CD4-positive, alpha-beta T cell treated with Interleukin-4 for 4 hours (primary cell): Measurements from ENCODE around the gene GFRA3.
"Not testable (repeated sequence)": the region's sequence is repeated elsewhere in the genome, so short reads cannot be mapped to it uniquely, and the experiment has no call there.

ENCODE experiments used
- DNase-seq: peaks from one replicate; pipeline ENCODE4 v3.0.0-alpha.2; 2020

GFRA3 gene, protein sequence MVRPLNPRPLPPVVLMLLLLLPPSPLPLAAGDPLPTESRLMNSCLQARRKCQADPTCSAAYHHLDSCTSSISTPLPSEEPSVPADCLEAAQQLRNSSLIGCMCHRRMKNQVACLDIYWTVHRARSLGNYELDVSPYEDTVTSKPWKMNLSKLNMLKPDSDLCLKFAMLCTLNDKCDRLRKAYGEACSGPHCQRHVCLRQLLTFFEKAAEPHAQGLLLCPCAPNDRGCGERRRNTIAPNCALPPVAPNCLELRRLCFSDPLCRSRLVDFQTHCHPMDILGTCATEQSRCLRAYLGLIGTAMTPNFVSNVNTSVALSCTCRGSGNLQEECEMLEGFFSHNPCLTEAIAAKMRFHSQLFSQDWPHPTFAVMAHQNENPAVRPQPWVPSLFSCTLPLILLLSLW

GRCh38 chr5:138274189-138274853 is at the start of gene GFRA3:
Gene GFRA3, minus strand, starts transcription at chr5:138274621. Its CDS starts 197 bp downstream, at chr5:138274424.
- DNase-seq, result no peak

DNA sequence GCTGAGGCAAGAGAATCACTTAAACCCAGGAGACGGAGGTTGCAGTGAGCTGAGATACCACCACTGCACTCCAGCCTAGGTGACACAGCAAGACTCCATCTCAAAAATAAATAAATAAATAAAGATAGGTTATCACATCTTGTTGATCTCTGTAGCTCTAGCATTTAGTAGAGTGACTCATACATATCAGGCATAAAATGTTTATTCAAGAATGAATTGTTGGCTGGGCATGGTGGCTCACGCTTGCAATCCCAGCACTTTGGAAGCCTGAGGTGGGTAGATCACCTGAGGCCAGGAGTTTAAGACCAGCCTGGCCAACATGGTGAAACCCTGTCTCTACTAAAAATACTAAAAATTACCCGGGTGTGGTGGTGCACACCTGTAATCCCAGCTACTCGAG is 43.8 kb upstream of the GFRA3 start:
- DNase-seq, result not testable (repeated sequence)

GRCh38 chr5:138316355-138316754 is 41.9 kb upstream of the GFRA3 start:
- DNase-seq, result no peak

GRCh38 chr5:138315751-138316278 is 41.4 kb upstream of the GFRA3 start:
- no peak for DNase-seq

GRCh38 chr5:138305797-138306196 is 31.4 kb upstream of the GFRA3 start:
- DNase-seq, result no peak

DNA sequence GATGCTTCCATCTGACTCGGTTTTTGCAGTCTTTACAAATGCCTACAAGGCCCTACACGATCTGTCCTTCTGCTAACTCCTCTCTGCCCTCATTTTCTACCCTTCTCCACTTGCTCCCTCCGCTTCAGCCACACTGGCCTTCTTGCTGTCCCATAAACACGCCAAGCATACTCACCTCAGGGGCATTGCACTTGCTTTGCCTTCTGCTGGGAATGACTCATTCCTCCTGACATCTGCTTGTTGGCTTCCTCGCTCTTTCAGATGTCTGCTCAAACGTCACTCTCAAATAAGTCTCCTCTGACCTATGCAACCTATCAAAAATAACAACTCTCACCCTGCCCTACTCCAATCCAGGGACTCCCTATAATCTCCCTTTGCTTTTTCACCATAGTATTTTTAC is 29.0 kb upstream of the GFRA3 start:
- no peak for DNase-seq

DNA sequence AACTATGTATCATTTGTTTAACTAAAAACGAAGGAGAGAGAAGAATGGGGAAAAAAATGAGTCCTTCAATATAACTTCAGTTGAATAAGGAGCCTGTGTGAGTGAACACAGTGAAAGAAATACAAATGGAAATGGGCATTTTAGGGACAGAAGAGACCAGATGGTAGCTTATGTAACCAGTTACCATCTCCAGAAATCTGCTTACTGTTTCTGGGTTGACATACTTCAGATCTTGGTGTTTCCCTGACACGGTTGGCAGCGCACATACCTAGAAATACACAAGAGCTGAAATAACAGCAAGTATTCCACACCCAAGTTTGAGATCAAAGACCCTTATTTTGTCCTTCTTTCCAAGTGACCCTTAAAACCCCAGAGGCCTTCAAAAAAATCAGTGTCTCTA is 14.9 kb upstream of the GFRA3 start:
- no peak for DNase-seq

GRCh38 chr5:138287246-138287645 is 12.8 kb upstream of the GFRA3 start:
- no peak for DNase-seq

- DNase-seq, result no peak
Measured at GRCh38 chr5:138282920-138283742, 8.7 kb upstream of the GFRA3 start.

GRCh38 chr5:138280915-138281314 is 6.5 kb upstream of the GFRA3 start:
- no peak for DNase-seq

DNA sequence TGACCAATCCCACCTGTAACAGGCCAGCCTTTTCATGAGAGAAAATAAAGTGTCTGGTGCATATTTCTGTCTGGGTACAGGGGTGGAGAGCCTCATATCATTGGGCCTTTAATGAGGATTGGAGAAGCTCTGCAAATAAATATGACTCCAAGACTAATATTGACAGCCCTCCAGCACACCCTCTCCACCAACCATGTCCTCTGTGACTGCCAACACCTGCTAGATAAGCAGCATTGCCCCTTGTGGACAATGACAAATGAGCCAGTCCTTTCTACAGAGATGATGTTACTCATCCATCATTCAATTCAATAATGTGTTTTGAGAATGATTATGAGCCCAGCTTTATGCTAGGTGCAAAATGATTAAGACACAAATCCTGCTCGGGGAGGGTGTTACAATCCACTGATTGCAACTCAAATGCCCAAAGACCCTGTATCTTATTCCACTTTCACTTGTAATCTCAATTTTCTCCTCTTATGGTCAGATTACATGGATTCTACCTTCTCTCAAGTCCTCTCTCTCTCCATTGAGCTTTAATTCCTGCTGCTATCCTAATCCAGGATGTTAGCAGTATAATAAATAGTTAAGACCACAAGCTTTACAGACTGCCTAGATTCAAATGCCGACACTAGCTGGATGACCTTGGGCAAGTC is 2.1 kb upstream of the GFRA3 start:
- DNase-seq, result no peak

GRCh38 chr5:138275895-138276294 is 1.5 kb upstream of the GFRA3 start:
- no peak for DNase-seq

- no peak for DNase-seq
Measured at GRCh38 chr5:138275379-138275782, 960 bp upstream of the GFRA3 start.

DNA sequence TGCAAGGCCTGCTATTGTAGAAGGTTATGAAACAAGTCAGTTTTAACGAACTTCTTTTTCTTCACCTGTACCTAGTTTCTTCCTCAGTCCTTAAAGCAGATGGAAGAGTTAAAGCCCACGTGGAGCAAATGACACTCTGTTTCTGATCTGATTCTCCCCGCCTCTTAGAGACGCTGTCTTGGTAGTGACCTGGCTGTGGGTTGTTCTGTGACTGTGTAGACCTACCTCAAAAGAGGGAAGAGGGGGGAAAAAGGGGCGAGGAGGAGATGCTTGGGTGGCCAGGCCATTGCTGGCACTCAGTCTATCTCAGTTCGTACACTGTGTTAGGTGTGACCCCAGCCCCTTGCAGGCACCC is 610 bp downstream of the GFRA3 start:
- DNase-seq, result no peak

DNA sequence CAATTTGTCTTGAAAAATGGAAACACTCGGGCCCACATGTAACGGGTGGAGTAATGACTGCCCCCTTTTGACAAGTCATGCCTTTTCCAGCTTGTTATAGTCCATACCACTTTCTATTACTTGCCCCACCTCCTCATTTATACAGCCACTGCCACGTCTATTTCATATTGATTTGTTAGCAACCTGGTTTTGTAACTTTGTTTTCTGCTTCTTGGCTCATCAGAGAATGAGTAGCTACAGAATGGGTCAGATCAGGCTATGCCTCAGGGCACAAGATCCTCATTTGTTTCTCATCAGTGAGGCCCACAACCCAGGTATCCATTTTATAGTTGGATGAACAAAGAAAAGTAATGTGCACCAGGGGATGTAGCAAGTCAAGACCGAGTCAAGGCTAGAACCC is 1.7 kb downstream of the GFRA3 start:
- DNase-seq, result no peak

DNA sequence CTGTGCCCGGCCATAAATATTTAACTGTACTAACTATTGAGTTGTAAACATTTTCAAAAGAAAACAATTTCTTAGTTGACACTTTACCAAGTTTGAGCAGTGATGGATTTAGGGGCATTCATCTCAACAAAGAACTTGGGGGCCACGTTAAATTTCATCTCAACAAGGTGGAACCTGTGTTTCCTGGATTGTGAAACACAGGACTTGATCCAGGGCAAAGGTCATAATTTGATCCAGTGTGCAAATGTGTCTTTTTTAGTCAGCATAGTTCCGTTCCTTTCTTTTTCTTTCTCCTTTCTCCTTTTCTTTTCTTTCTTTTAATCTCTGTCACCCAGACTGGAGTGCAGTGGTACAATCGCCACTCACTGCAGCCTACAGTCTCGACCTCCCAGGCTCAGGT is 3.1 kb downstream of the GFRA3 start:
- no peak for DNase-seq

DNA sequence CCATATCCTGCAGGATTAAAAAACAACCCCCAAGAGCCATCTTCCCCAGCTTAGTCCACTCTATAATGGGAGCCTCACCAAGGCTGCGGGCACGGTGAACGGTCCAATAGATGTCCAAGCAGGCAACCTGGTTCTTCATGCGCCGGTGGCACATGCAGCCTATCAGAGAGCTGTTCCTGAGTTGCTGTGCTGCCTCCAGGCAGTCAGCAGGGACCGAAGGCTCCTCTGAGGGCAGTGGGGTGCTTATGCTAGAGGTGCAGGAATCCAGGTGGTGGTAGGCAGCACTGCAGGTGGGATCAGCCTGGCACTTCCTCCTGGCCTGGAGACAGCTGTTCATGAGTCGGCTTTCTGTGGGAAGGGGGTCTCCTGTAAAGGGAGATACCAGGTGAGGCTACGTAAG is 10.2 kb downstream of the GFRA3 start:
- DNase-seq, result no peak

DNA sequence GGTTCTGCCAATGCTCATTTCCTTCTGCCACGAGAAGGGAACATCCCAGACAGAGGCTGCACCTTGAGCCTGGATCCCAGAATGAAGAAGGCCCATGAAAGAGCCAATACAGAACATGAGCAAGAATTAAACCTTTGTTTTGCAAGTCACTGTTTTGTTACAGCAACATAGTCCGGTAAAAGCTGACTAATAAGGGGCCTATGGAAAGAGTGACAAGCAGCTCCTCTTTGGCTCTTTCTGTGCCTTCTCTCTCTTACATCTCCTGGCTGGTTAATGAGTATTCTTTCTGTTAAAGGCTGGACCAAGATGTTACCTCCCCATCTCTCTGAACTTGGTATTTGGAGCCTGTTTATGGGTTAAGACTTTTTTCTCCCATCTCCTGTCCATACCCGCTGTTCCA is 10.8 kb downstream of the GFRA3 start:
- no peak for DNase-seq

GRCh38 chr5:138258704-138259292 is 15.6 kb downstream of the GFRA3 start:
- no peak for DNase-seq

- no peak for DNase-seq
Measured at GRCh38 chr5:138257583-138257982, 16.8 kb downstream of the GFRA3 start.

GRCh38 chr5:138252944-138253343 is 21.5 kb downstream of the GFRA3 start:
- no peak for DNase-seq

DNA sequence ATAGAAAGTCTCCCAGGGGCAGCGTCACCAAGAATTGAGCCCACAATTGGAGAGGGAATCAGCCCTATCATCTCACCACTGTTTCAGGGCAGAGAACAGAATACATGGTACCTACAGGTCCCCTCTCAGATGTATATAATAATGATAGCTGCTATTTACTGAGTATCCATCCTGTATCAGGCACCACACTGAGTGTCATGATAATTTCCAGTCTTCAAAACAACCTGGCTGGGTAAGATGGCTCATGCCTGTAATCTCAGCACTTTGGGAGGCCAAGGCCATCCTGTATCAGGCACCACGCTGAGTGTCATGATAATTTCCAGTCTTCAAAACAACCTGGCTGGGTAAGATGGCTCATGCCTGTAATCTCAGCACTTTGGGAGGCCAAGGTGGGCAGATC is 26.6 kb downstream of the GFRA3 start:
- DNase-seq, result not testable (repeated sequence)

GRCh38 chr5:138246822-138247221 is 27.6 kb downstream of the GFRA3 start:
- DNase-seq, result no peak
